MM.1S (cell line): Measurements from ENCODE around the gene KRTAP10-2.

Experiments used
- DNase-seq: peaks from one replicate; pipeline ENCODE4 v3.0.0-alpha.2; 2015
- H2AFZ ChIP-seq: fragments of 300-600 bp; sonication (generic); 2 replicates; pipeline ENCODE4 v1.6.0; 2016; ENCODE audit warnings: antibody characterized with exemption, low read length
- H3F3A ChIP-seq: fragments of 300-600 bp; sonication (generic); 2 replicates; pipeline ENCODE4 v1.6.1; 2016; ENCODE audit warnings: mild to moderate bottlenecking, antibody characterized with exemption, low read length, moderate library complexity, mixed read lengths; ENCODE audit not compliant: insufficient read depth
- H3K27ac ChIP-seq: fragments of 300-600 bp; sonication (generic); 2 replicates; pipeline ENCODE4 v1.5.1; 2016; ENCODE audit warnings: mild to moderate bottlenecking, low read length
- H3K27me3 ChIP-seq: fragments of 300-600 bp; sonication (generic); replicated peaks from 2 replicates; pipeline ENCODE4 v1.6.0; 2016; ENCODE audit warnings: low read length; ENCODE audit not compliant: insufficient read depth
- H3K36me3 ChIP-seq: fragments of 300-600 bp; sonication (generic); replicated peaks from 2 replicates; pipeline ENCODE4 v1.6.1; 2016; ENCODE audit warnings: mild to moderate bottlenecking, low read length, mixed read lengths; ENCODE audit not compliant: insufficient read depth
- H3K4me1 ChIP-seq: fragments of 300-600 bp; sonication (generic); 2 replicates; pipeline ENCODE4 v1.6.1; 2016; ENCODE audit warnings: low read length, mixed read lengths
- H3K4me2 ChIP-seq: fragments of 300-600 bp; sonication (generic); 2 replicates; pipeline ENCODE4 v1.6.0; 2016; ENCODE audit warnings: low read depth, low read length
- H3K4me3 ChIP-seq: fragments of 300-600 bp; sonication (generic); 2 replicates; pipeline ENCODE4 v1.5.1; 2016; ENCODE audit warnings: low read length, mixed read lengths
- H3K79me2 ChIP-seq: fragments of 300-600 bp; sonication (generic); 2 replicates; pipeline ENCODE4 v1.6.1; 2016; ENCODE audit warnings: mixed run types, low read length, mixed read lengths
- H3K9ac ChIP-seq: fragments of 300-600 bp; sonication (generic); 2 replicates; pipeline ENCODE4 v1.6.1; 2016; ENCODE audit warnings: low read length, mixed read lengths
- H3K9me2 ChIP-seq: fragments of 300-600 bp; sonication (generic); replicated peaks from 2 replicates; pipeline ENCODE4 v1.6.1; 2016; ENCODE audit warnings: mild to moderate bottlenecking, low read length, mixed read lengths; ENCODE audit not compliant: insufficient read depth
- H3K9me3 ChIP-seq: fragments of 300-600 bp; sonication (generic); replicated peaks from 2 replicates; pipeline ENCODE4 v1.6.1; 2016; ENCODE audit warnings: mild to moderate bottlenecking, low read length, mixed read lengths; ENCODE audit not compliant: insufficient read depth
- H4K20me1 ChIP-seq: fragments of 300-600 bp; sonication (generic); 2 replicates; pipeline ENCODE4 v1.6.1; 2016; ENCODE audit warnings: mild to moderate bottlenecking, low read length, moderate library complexity, mixed read lengths; ENCODE audit not compliant: insufficient read depth
- CTCF ChIP-seq: fragments of 300-600 bp; sonication (generic); IDR thresholded peaks from 2 replicates; pipeline ENCODE4 v1.5.1; 2016; ENCODE audit warnings: antibody characterized with exemption, low read length, mixed read lengths
- EZH2 ChIP-seq: fragments of 300-600 bp; sonication (generic); optimal IDR thresholded peaks from 2 replicates; pipeline ENCODE3; 2017; ENCODE audit warnings: low read depth, mild to moderate bottlenecking, antibody characterized with exemption, low read length, mixed read lengths
- EZH2phosphoT487 ChIP-seq: fragments of 300-600 bp; sonication (generic); IDR thresholded peaks from 2 replicates; pipeline ENCODE4 v1.6.1; 2018; ENCODE audit warnings: antibody characterized with exemption, low read length

Gene KRTAP10-2

DNA sequence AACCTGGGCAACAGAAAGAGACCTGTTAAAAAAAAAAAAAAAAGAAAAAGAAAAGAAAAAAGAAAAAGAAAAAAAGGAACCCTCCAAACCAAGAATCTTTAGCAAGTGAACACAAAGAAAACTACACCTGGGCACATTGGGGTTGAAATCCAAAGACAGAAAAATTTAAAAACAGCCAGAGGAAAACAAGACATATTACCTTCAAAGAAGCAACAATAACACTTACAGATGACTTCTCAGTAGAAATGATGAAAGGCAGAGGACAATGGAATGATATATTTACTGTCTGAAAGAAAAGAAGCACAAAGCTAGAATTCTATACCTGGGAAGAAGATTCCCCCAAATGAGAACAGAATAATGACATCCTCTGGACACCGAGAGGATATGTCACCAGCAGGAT lies 8.6 kb downstream of the KRTAP10-2 start:
- H3K27ac ChIP-seq: no peak overlapping the region
- H2AFZ ChIP-seq: no peak overlapping the region
- no peaks in the 10 kb centered on the region for H3K9me3 ChIP-seq
- no peaks in the 10 kb centered on the region for H3K9me2 ChIP-seq
- H3K4me1 ChIP-seq: no peaks in the 10 kb centered on the region
- H3K4me2 ChIP-seq: no peak overlapping the region
- H3F3A ChIP-seq: no peaks in the 10 kb centered on the region
- H3K36me3 ChIP-seq: no peaks in the 10 kb centered on the region
- TF ChIP-seq EZH2 (no peak), CTCF (no peak), EZH2phosphoT487 (no peak)
- no peak for DNase-seq
- H3K79me2 ChIP-seq: no peaks in the 10 kb centered on the region
- H4K20me1 ChIP-seq: no peaks in the 10 kb centered on the region
- no peak overlapping the region for H3K9ac ChIP-seq
- H3K4me3 ChIP-seq: no peak overlapping the region
- H3K27me3 ChIP-seq: peaks cover 93% of the 10 kb centered on the region

GRCh38 chr21:44540741-44541288 lies 10.5 kb downstream of the KRTAP10-2 start:
- no peaks in the 10 kb centered on the region for H3K36me3 ChIP-seq
- H3K4me2 ChIP-seq: no peak overlapping the region
- H3F3A ChIP-seq: no peaks in the 10 kb centered on the region
- TF ChIP-seq EZH2 (no peak), CTCF (no peak), EZH2phosphoT487 (no peak)
- no peak overlapping the region for H3K9ac ChIP-seq
- H3K9me2 ChIP-seq: no peaks in the 10 kb centered on the region
- no peak overlapping the region for H2AFZ ChIP-seq
- no peak for DNase-seq
- peaks cover 93% of the 10 kb centered on the region for H3K27me3 ChIP-seq
- no peak overlapping the region for H3K27ac ChIP-seq
- H4K20me1 ChIP-seq: no peaks in the 10 kb centered on the region
- H3K4me3 ChIP-seq: no peak overlapping the region
- H3K79me2 ChIP-seq: no peaks in the 10 kb centered on the region
- no peaks in the 10 kb centered on the region for H3K4me1 ChIP-seq
- no peaks in the 10 kb centered on the region for H3K9me3 ChIP-seq

GRCh38 chr21:44539991-44540666 lies 11.2 kb downstream of the KRTAP10-2 start, which contains the start of gene KRTAP10-1:
KRTAP10-1 (minus strand) TSS chr21:44540195; CDS start chr21:44540150, 45 bp downstream.
- TF ChIP-seq EZH2 (no peak), EZH2phosphoT487 (no peak), CTCF (no peak)
- Histone ChIP-seq H4K20me1 (no peaks in the 10 kb centered on the region), H3K4me2 (no peak within 1 kb of the TSS), H3K36me3 (no peaks in the 10 kb centered on the region), H3K9me2 (no peaks in the 10 kb centered on the region), H3K27me3 (peaks cover 93% of the 10 kb centered on the region), H3K79me2 (no peaks in the 10 kb centered on the region), H3K9ac (no peak within 1 kb of the TSS), H3F3A (no peaks in the 10 kb centered on the region), H3K27ac (no peak within 1 kb of the TSS), H3K4me3 (no peak within 1 kb of the TSS), H3K4me1 (no peaks in the 10 kb centered on the region), H3K9me3 (no peaks in the 10 kb centered on the region), H2AFZ (no peak within 1 kb of the TSS)
- no peak for DNase-seq
